Kidney (tissue), 14 donors: ENCODE results near the gene PDE4A. TPM values are rescaled to one million over a fixed set of nuclear protein-coding genes. Genes with fewer than 3 reads are reported as not detected.

Experiments used
- DNase-seq, 5 donors: peaks; one replicate each; pipeline ENCODE4 v3.0.0-alpha.2; 2013 to 2020
- FAIRE-seq: peaks from 2 replicates; lab custom pipeline; 2012; peaks lifted over from hg19 to GRCh38; lab: Jason Lieb, UNC
- H3K27ac ChIP-seq, 2 donors: one replicate each; pipeline ENCODE4 v1.7.0; 2013; ENCODE audit warnings: low read depth in 2 of 2, low read length in 2 of 2, inconsistent platforms in 1 of 2
- H3K27me3 ChIP-seq: one replicate; pipeline ENCODE4 v1.7.1; 2013; ENCODE audit warnings: low read length, inconsistent platforms; ENCODE audit not compliant: control insufficient read depth, insufficient read depth
- H3K36me3 ChIP-seq, 3 donors: one replicate each; pipeline versions ENCODE4 v1.7.0 to v1.7.1; 2013; ENCODE audit warnings: low read length in 3 of 3, control low read depth in 1 of 3, inconsistent platforms in 1 of 3; ENCODE audit not compliant: insufficient read depth in 3 of 3, control insufficient read depth in 2 of 3
- H3K4me1 ChIP-seq, 3 donors: one replicate each; pipeline versions ENCODE4 v1.7.0 to v1.7.1; 2013; ENCODE audit warnings: low read length in 3 of 3, inconsistent platforms in 1 of 3, low read depth in 1 of 3; ENCODE audit not compliant: control insufficient read depth in 2 of 3, insufficient read depth in 2 of 3
- H3K4me3 ChIP-seq, 3 donors: one replicate each; pipeline versions ENCODE4 v1.7.0 to v1.8.1; 2013; ENCODE audit warnings: low read length in 3 of 3, control low read depth in 1 of 3, inconsistent platforms in 1 of 3
- H3K9ac ChIP-seq, 3 donors: one replicate each; pipeline versions ENCODE4 v1.7.0 to v1.7.1; 2013; ENCODE audit warnings: low read length in 3 of 3, control low read depth in 1 of 3, inconsistent platforms in 1 of 3
- H3K9me3 ChIP-seq, 3 donors: one replicate each; pipeline versions ENCODE4 v1.7.0 to v1.7.1; 2013; ENCODE audit warnings: low read length in 3 of 3, control low read depth in 1 of 3, inconsistent platforms in 1 of 3; ENCODE audit not compliant: control insufficient read depth in 2 of 3, insufficient read depth in 1 of 3
- CTCF ChIP-seq: IDR thresholded peaks from 3 replicates; pipeline ENCODE4 v1.5.1; 2012; ENCODE audit warnings: mild to moderate bottlenecking, moderate library complexity, borderline replicate concordance; ENCODE audit not compliant: insufficient read depth; ENCODE audit errors: extremely low read depth
- intact Hi-C: fragments of 100-400 bp; cut with DNase I; formaldehyde crosslinking; loops from one replicate; pipeline ENCODE4 v1.11.1; 2022
- polyA plus RNA-seq: library from polyadenylated mRNA; stranded (reverse); fragments of 350-450 nt; fragmentation: Illumina TruSeq; extraction: RNeasy Lipid Tissue Mini Kit (QIAGEN cat#74804); gene quantifications from one replicate; pipeline ENCODE4 v1.2.3, GENCODE V29; 2014; ENCODE audit warnings: low read depth, low replicate concordance; ENCODE audit not compliant: insufficient read depth
- total RNA-seq: library from RNA; stranded (reverse); fragmentation: NEBNext Ultra II Directional; extraction: Animal tissue kit (Norgen Biotek cat#: 25700); gene quantifications from one replicate; pipeline ENCODE4 v1.2.1, GENCODE V29; 2021
- donor health status: control.
- donor health status: control.
- donor health status: control.
- donor health status: control.
- donor health status: control.
- donor health status: DM: yes; HTN: yes; CAD: no.
- donor health status: Normal renal cell carcinoma (clear cell type).

PDE4A gene
- total and polyA plus RNA-seq, 2 donors from 2014 or later = 4.5 to 17.5 TPM

- Histone ChIP-seq H3K9me3 (no peaks in the 10 kb centered on the region), H3K4me3 (no peak overlapping the region), H3K4me1 (peaks cover 0 to 6% (median 0%) of the 10 kb centered on the region in 3 donors), H3K27ac (no peak overlapping the region), H3K9ac (no peak overlapping the region), H3K36me3 (no peaks in the 10 kb centered on the region), H3K27me3 (no peaks in the 10 kb centered on the region)
- no peak for TF ChIP-seq CTCF
- no peak for FAIRE-seq
- intact Hi-C loops = no loop called here
- no peak for DNase-seq
Measured at GRCh38 chr19:10474962-10475451, 54.7 kb downstream of the PDE4A start.

- Histone ChIP-seq H3K4me3 (peak overlapping the region in 2 of 3 donors; percentile 9 to 37), H3K9ac (peak overlapping the region in 1 of 3 donors; percentile 55), H3K4me1 (peaks cover 0 to 6% (median 0%) of the 10 kb centered on the region in 3 donors), H3K27me3 (no peaks in the 10 kb centered on the region), H3K9me3 (no peaks in the 10 kb centered on the region), H3K36me3 (no peaks in the 10 kb centered on the region), H3K27ac (no peak overlapping the region)
- FAIRE-seq (no peak), DNase-seq (no peak)
- no peak for TF ChIP-seq CTCF
- intact Hi-C loops = no loop called here
Measured at GRCh38 chr19:10478476-10478875, 58.1 kb downstream of the PDE4A start.

- Histone ChIP-seq H3K4me3 (peak overlapping the region; percentile 39 to 57 (median 49)), H3K27me3 (no peaks in the 10 kb centered on the region), H3K4me1 (peaks cover 0 to 6% (median 0%) of the 10 kb centered on the region in 3 donors), H3K27ac (no peak overlapping the region), H3K9ac (peak overlapping the region in 2 of 3 donors; percentile 46 to 55), H3K9me3 (no peaks in the 10 kb centered on the region), H3K36me3 (no peaks in the 10 kb centered on the region)
- intact Hi-C loops = no loop called here
- peak; percentile 45 for TF ChIP-seq CTCF
- FAIRE-seq = no peak
- DNase-seq = peak; percentile 91 to 96 (median 92)
Measured at GRCh38 chr19:10478903-10479384, 58.6 kb downstream of the PDE4A start.
